ENCODE measurements around the gene SLC9A9. TPM values are rescaled to one million over a fixed set of nuclear protein-coding genes. Genes with fewer than 3 reads are reported as not detected.

SLC9A9 gene
- total RNA-seq, 1 experiment from 2014 or later = not detected

DNA sequence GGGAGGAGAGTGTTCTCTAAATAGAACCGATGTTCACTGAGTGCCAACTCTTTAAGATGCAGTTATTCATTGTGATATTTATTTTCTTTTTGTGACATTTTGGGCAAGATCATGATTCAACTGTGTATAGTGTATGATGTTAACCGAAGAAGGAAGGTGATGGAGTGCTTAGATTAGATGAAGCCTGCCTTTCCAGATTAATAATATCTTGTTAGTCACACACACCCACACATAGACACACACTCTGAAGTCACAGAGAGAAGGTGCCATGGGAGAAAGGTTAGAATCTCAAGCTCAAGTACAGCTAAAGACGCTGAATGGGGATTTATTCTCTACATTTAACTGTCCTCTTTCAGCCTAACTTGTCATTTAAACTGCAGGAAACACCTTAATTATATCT lies 77.0 kb downstream of the SLC9A9 start:
- no peaks in the 10 kb centered on the region for H3K36me3 ChIP-seq (ENCODE audit: control insufficient read depth, insufficient read depth, low read length)
- H3K4me3 Mint-ChIP-seq (ENCODE audit: unreplicated experiment) = no peak overlapping the region
- POLR2A ChIA-PET = no interaction called here
- DNase-seq = no peak
- no peak overlapping the region for H3K4me3 ChIP-seq (ENCODE audit: low read depth, low read length)
- no peaks in the 10 kb centered on the region for H3K27me3 ChIP-seq (replicated peaks; ENCODE audit: control insufficient read depth, insufficient read depth, low read length)
- intact Hi-C loops (cut with micrococcal nuclease; ENCODE audit: unreplicated experiment) = no loop called here
- TF ChIP-seq, protein P1, sequence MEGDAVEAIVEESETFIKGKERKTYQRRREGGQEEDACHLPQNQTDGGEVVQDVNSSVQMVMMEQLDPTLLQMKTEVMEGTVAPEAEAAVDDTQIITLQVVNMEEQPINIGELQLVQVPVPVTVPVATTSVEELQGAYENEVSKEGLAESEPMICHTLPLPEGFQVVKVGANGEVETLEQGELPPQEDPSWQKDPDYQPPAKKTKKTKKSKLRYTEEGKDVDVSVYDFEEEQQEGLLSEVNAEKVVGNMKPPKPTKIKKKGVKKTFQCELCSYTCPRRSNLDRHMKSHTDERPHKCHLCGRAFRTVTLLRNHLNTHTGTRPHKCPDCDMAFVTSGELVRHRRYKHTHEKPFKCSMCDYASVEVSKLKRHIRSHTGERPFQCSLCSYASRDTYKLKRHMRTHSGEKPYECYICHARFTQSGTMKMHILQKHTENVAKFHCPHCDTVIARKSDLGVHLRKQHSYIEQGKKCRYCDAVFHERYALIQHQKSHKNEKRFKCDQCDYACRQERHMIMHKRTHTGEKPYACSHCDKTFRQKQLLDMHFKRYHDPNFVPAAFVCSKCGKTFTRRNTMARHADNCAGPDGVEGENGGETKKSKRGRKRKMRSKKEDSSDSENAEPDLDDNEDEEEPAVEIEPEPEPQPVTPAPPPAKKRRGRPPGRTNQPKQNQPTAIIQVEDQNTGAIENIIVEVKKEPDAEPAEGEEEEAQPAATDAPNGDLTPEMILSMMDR (IDR thresholded peaks at IDR 0.05; ENCODE audit: insufficient read depth in 1 of 2, low read depth in 1 of 2, low read length in 1 of 2, severe bottlenecking in 1 of 2, unreplicated experiment in 1 of 2) = no peak
- no TSS peak for BruUV-seq (replicated peaks)
- no peaks in the 10 kb centered on the region for H3K9me3 Mint-ChIP-seq (ENCODE audit: unreplicated experiment)
- CTCF ChIA-PET = no interaction called here
- no peaks in the 10 kb centered on the region for H3K4me1 ChIP-seq
- H3K36me3 Mint-ChIP-seq (ENCODE audit: insufficient read depth, unreplicated experiment) = no peaks in the 10 kb centered on the region
- H3K9me3 ChIP-seq = no peaks in the 10 kb centered on the region
- H3K4me1 Mint-ChIP-seq (ENCODE audit: low read depth, unreplicated experiment) = no peaks in the 10 kb centered on the region
- peaks cover 6% of the 10 kb centered on the region for H3K27me3 Mint-ChIP-seq (ENCODE audit: insufficient read depth, unreplicated experiment)
- no peak overlapping the region for H3K27ac Mint-ChIP-seq (ENCODE audit: unreplicated experiment)

DNA sequence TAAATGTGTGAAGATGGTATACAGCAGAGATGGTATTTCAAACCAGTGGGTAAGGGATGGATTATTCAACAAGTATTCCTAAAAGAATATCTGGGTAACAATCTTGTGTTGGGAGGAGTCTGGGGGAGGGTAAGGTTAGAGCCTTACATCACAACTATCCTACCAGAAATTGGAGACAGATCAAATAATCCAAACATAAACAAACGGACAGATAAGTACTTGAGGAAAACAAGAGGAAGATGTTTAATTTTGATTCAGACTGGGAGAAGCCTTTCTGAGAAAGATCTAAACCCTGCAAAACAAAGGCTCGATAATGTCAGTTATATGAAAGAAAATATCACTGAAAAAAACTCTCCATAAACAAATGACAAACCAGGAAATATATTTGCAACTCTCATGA lies 77.9 kb downstream of the SLC9A9 start:
- Mint-ChIP-seq H3K36me3 (ENCODE audit: insufficient read depth, unreplicated experiment) (no peaks in the 10 kb centered on the region), H3K4me3 (ENCODE audit: unreplicated experiment) (no peak overlapping the region), H3K4me1 (ENCODE audit: low read depth, unreplicated experiment) (no peaks in the 10 kb centered on the region), H3K27ac (ENCODE audit: unreplicated experiment) (no peak overlapping the region), H3K27me3 (ENCODE audit: insufficient read depth, unreplicated experiment) (peaks cover 9% of the 10 kb centered on the region), H3K9me3 (ENCODE audit: unreplicated experiment) (no peaks in the 10 kb centered on the region)
- ChIA-PET POLR2A (no interaction called here), CTCF (no interaction called here)
- Histone ChIP-seq H3K27me3 (replicated peaks; ENCODE audit: control insufficient read depth, insufficient read depth, low read length) (no peaks in the 10 kb centered on the region), H3K36me3 (ENCODE audit: control insufficient read depth, insufficient read depth, low read length) (no peaks in the 10 kb centered on the region), H3K4me3 (ENCODE audit: low read depth, low read length) (no peak overlapping the region), H3K4me1 (no peaks in the 10 kb centered on the region), H3K9me3 (no peaks in the 10 kb centered on the region)
- TF ChIP-seq, protein P1 (IDR thresholded peaks at IDR 0.05; ENCODE audit: insufficient read depth in 1 of 2, low read depth in 1 of 2, low read length in 1 of 2, severe bottlenecking in 1 of 2, unreplicated experiment in 1 of 2) = no peak
- DNase-seq = no peak
- no TSS peak for BruUV-seq (replicated peaks)
- intact Hi-C loops (cut with micrococcal nuclease; ENCODE audit: unreplicated experiment) = no loop called here

DNA sequence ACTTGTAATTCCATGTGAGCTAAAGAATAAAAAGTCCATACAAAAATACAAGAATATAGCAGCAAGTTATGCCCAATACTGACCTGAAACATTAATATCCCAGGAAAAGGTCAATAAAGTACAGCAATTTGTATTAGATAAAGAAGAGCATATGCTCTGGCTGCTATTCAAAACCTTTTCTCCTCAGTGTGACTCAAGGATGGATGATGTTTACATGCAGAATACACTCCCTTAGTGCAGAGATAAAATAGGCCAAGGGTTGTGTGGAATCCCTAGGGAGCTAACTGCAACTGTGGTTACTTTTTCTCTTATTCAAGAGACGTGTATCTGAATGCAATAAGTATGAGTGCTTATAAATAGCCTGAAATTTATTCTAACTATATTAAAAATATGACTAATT lies 78.7 kb downstream of the SLC9A9 start:
- no peaks in the 10 kb centered on the region for H3K36me3 Mint-ChIP-seq (ENCODE audit: insufficient read depth, unreplicated experiment)

More for the DNA sequence above, 78.7 kb downstream of the SLC9A9 start:
- BruUV-seq (replicated peaks) = no TSS peak
- ChIA-PET CTCF (no interaction called here), POLR2A (no interaction called here)
- no peak overlapping the region for H3K27ac Mint-ChIP-seq (ENCODE audit: unreplicated experiment)
- DNase-seq = no peak
- peaks cover 11% of the 10 kb centered on the region for H3K27me3 Mint-ChIP-seq (ENCODE audit: insufficient read depth, unreplicated experiment)
- no peaks in the 10 kb centered on the region for H3K9me3 Mint-ChIP-seq (ENCODE audit: unreplicated experiment)
- Histone ChIP-seq H3K4me3 (ENCODE audit: low read depth, low read length) (no peak overlapping the region), H3K27me3 (replicated peaks; ENCODE audit: control insufficient read depth, insufficient read depth, low read length) (no peaks in the 10 kb centered on the region), H3K36me3 (ENCODE audit: control insufficient read depth, insufficient read depth, low read length) (no peaks in the 10 kb centered on the region), H3K4me1 (no peaks in the 10 kb centered on the region), H3K9me3 (no peaks in the 10 kb centered on the region)
- H3K4me1 Mint-ChIP-seq (ENCODE audit: low read depth, unreplicated experiment) = no peaks in the 10 kb centered on the region
- intact Hi-C loops (cut with micrococcal nuclease; ENCODE audit: unreplicated experiment) = no loop called here
- TF ChIP-seq, protein P1 (IDR thresholded peaks at IDR 0.05; ENCODE audit: insufficient read depth in 1 of 2, low read depth in 1 of 2, low read length in 1 of 2, severe bottlenecking in 1 of 2, unreplicated experiment in 1 of 2) = no peak
- H3K4me3 Mint-ChIP-seq (ENCODE audit: unreplicated experiment) = no peak overlapping the region
